HEK293T (cell line): ENCODE results near the gene SERINC1.

Source experiments
- CTCF ChIA-PET: fragments of 350-600 bp; formaldehyde crosslinking; extraction: SDS; loops from one replicate; lab custom pipeline; 2021; ENCODE audit warnings: antibody characterized with exemption, inconsistent platforms; lab: Yijun Ruan, JAX
- POLR2A ChIA-PET: fragments of 350-600 bp; formaldehyde crosslinking; extraction: SDS; loops from one replicate; lab custom pipeline; 2020; ENCODE audit warnings: antibody characterized with exemption, inconsistent platforms; lab: Yijun Ruan, JAX
- DNase-seq: peaks from one replicate; pipeline ENCODE4 v3.0.0; 2012; ENCODE audit warnings: mixed read lengths; ENCODE audit errors: extremely low spot score
- ARNT ChIP-seq: fragments of 450-650 bp; IDR thresholded peaks from 2 replicates; pipeline ENCODE4 v1.6.1; 2017; ENCODE audit warnings: mild to moderate bottlenecking
- BHLHE40 ChIP-seq: fragments of 450-650 bp; IDR thresholded peaks from 2 replicates; pipeline ENCODE4 v1.6.1; 2016; ENCODE audit warnings: mild to moderate bottlenecking, moderate library complexity, borderline replicate concordance
- CTBP1 ChIP-seq: fragments of 450-650 bp; IDR thresholded peaks from 2 replicates; pipeline ENCODE4 v1.6.1; 2016; ENCODE audit warnings: borderline replicate concordance
- FOXA1 ChIP-seq: fragments of 450-650 bp; IDR thresholded peaks from 2 replicates; pipeline ENCODE4 v1.6.1; 2016; ENCODE audit warnings: mild to moderate bottlenecking
- FOXK2 ChIP-seq: fragments of 450-650 bp; IDR thresholded peaks from 2 replicates; pipeline ENCODE4 v1.6.1; 2016; ENCODE audit warnings: mild to moderate bottlenecking
- FOXM1 ChIP-seq: fragments of 450-650 bp; IDR thresholded peaks from 2 replicates; pipeline ENCODE4 v1.6.1; 2017; ENCODE audit warnings: mild to moderate bottlenecking, borderline replicate concordance
- HDGF ChIP-seq: fragments of 450-650 bp; IDR thresholded peaks from 2 replicates; pipeline ENCODE4 v1.6.1; 2017; ENCODE audit warnings: antibody characterized with exemption, borderline replicate concordance
- L3MBTL2 ChIP-seq: fragments of 450-650 bp; conservative IDR thresholded peaks from 2 replicates; pipeline ENCODE4 v1.6.1; 2016; ENCODE audit warnings: mild to moderate bottlenecking
- LEF1 ChIP-seq: fragments of 450-650 bp; IDR thresholded peaks from 2 replicates; pipeline ENCODE4 v1.6.1; 2017; ENCODE audit warnings: mild to moderate bottlenecking, borderline replicate concordance
- NFRKB ChIP-seq: fragments of 450-650 bp; IDR thresholded peaks from 2 replicates; pipeline ENCODE4 v1.6.1; 2016; ENCODE audit warnings: mild to moderate bottlenecking, moderate library complexity
- PKNOX1 ChIP-seq: fragments of 450-650 bp; IDR thresholded peaks from 2 replicates; pipeline ENCODE4 v1.6.1; 2016
- SP1 ChIP-seq: fragments of 450-650 bp; IDR thresholded peaks from 2 replicates; pipeline ENCODE4 v1.6.1; 2017
- SUZ12 ChIP-seq: fragments of 450-650 bp; IDR thresholded peaks from 2 replicates; pipeline ENCODE4 v1.6.1; 2016; ENCODE audit warnings: mild to moderate bottlenecking
- TARDBP ChIP-seq: fragments of 450-650 bp; IDR thresholded peaks from 2 replicates; pipeline ENCODE4 v1.6.1; 2016
- ZNF384 ChIP-seq: fragments of 450-650 bp; IDR thresholded peaks from 2 replicates; pipeline ENCODE4 v1.6.1; 2016

SERINC1 gene

GRCh38 chr6:122404444-122404843, 67.2 kb downstream of the SERINC1 start:
- ChIA-PET POLR2A (no interaction called here), CTCF (no interaction called here)
- TF ChIP-seq SUZ12 (no peak), SP1 (no peak), FOXM1 (no peak), FOXA1 (no peak)
- DNase-seq, result no peak

- ChIA-PET POLR2A (interaction anchor here (1.2 kb wide), 1 partner anchor 16 kb away, joined by 3 read pairs; no protein-coding TSS in a partner anchor), CTCF (interaction anchor here (0.7 to 1.3 kb wide), 2 partner anchors 73 to 129 kb away, joined by 3 read pairs; no protein-coding TSS in a partner anchor)
- no peak for DNase-seq
- no peak for TF ChIP-seq CTBP1
- TF ChIP-seq LEF1, result no peak
- no peak for TF ChIP-seq SUZ12
- TF ChIP-seq L3MBTL2, result no peak
- no peak for TF ChIP-seq PKNOX1
- TF ChIP-seq HDGF, result no peak
- no peak for TF ChIP-seq FOXK2
- TF ChIP-seq ARNT, result no peak
- TF ChIP-seq FOXM1, result no peak
- no peak for TF ChIP-seq TARDBP
Observed at GRCh38 chr6:122401104-122401503, 70.5 kb downstream of the SERINC1 start.

- no peak for DNase-seq
- TF ChIP-seq BHLHE40 (no peak), FOXM1 (no peak), LEF1 (no peak), ARNT (no peak), NFRKB (no peak)
- POLR2A ChIA-PET, result no interaction called here
- CTCF ChIA-PET, result no interaction called here
Observed at GRCh38 chr6:122400462-122401089, 71.0 kb downstream of the SERINC1 start.

- CTCF ChIA-PET, result no interaction called here
- POLR2A ChIA-PET, result interaction anchor here (1.1 to 1.5 kb wide), 2 partner anchors 17 to 26 kb away, joined by 3 to 4 read pairs; no protein-coding TSS in a partner anchor
- TF ChIP-seq SUZ12 (no peak), L3MBTL2 (no peak), SP1 (no peak), FOXM1 (no peak)
- DNase-seq, result peak; percentile 22
Observed at GRCh38 chr6:122400121-122400450, 71.5 kb downstream of the SERINC1 start.

- DNase-seq, result peak; percentile 96
- TF ChIP-seq L3MBTL2, result peak; percentile 67
- TF ChIP-seq PKNOX1, result peak; percentile 85
- no peak for TF ChIP-seq FOXM1
- no peak for TF ChIP-seq BHLHE40
- ChIA-PET CTCF (interaction anchor here (0.6 to 0.7 kb wide), 2 partner anchors 268 to 331 kb away, joined by 3 read pairs; no protein-coding TSS in a partner anchor), POLR2A (interaction anchor here (0.6 to 1.5 kb wide), 5 partner anchors 10 to 337 kb away, joined by 3 to 4 read pairs (median 3); no protein-coding TSS in a partner anchor)
Observed at GRCh38 chr6:122399348-122400120, 72.1 kb downstream of the SERINC1 start, which contains the start of gene HSF2. Gene HSF2, plus strand, starts transcription at chr6:122399652. Its CDS starts 86 bp downstream, at chr6:122399738.

- ChIA-PET POLR2A (interaction anchor here (0.6 to 1.5 kb wide), 5 partner anchors 9 to 337 kb away, joined by 3 to 4 read pairs (median 3); no protein-coding TSS in a partner anchor), CTCF (interaction anchor here (0.6 to 0.7 kb wide), 2 partner anchors 267 to 330 kb away, joined by 3 read pairs; no protein-coding TSS in a partner anchor)
- DNase-seq, result no peak
- TF ChIP-seq FOXA1 (no peak), ZNF384 (no peak), NFRKB (no peak), FOXK2 (no peak), FOXM1 (no peak), CTBP1 (no peak), LEF1 (no peak), SP1 (no peak), ARNT (no peak), TARDBP (no peak), SUZ12 (no peak), PKNOX1 (no peak)
Observed at GRCh38 chr6:122399055-122399347, 72.6 kb downstream of the SERINC1 start.
